Activated CD8-positive, alpha-beta memory T cell treated with anti-CD3 and anti-CD28 coated beads for 1 hour (primary cell): ENCODE results near the gene GCA.

Experiments
- DNase-seq, 2 donors: peaks; one replicate each; pipeline ENCODE4 v3.0.0-alpha.2; 2020; ENCODE audit warnings: low read depth in 1 of 2; ENCODE audit errors: extremely low read depth in 1 of 2

Gene GCA

GRCh38 chr2:162327806-162328205 is 16.1 kb upstream of the GCA start:
- no peak for DNase-seq

GRCh38 chr2:162328424-162329157 is 15.3 kb upstream of the GCA start:
- no peak for DNase-seq

GRCh38 chr2:162330881-162331280 is 13.1 kb upstream of the GCA start:
- DNase-seq = no peak

- DNase-seq = no peak
Observed at GRCh38 chr2:162333968-162334367, 10.0 kb upstream of the GCA start.

DNA sequence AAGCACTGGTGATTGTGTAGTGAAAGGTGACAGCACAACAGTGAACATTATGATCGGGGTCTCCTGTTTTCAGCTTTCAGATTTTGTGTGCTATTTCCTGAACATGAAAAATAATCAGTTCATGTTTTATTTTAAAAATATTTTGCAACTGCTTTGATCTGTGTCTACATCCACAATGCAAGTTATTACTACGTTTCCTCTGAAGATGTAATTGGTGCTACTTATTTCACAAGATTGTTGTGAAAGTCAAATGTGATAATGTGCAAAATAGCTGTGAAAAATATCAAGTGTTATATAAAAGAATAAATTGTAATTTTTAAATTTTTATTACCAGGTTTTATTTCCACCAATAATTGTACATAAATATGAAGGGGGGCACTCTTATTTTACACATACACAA is 6.1 kb upstream of the GCA start:
- no peak for DNase-seq

- DNase-seq = no peak
Observed at GRCh38 chr2:162340822-162341221, 3.1 kb upstream of the GCA start.

DNA sequence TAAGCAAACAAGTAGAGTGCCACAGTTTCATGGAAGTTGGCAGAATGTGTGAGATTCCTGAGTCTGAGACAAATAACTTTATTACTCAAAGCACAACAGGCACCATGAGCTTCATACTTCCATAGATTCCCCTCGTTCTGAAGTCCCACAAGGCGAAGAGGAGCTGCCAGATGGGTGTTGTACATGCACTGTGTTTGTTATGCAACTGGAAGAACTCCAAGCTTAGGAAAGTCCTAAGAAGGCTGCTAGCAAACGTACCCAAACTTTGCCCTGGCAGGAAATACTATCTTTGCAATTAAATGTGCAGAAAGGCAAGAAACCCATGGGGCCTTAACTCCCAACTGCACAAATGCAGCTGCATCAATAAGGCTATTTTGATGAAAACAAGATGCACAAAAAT is 1.6 kb upstream of the GCA start:
- DNase-seq = no peak

DNA sequence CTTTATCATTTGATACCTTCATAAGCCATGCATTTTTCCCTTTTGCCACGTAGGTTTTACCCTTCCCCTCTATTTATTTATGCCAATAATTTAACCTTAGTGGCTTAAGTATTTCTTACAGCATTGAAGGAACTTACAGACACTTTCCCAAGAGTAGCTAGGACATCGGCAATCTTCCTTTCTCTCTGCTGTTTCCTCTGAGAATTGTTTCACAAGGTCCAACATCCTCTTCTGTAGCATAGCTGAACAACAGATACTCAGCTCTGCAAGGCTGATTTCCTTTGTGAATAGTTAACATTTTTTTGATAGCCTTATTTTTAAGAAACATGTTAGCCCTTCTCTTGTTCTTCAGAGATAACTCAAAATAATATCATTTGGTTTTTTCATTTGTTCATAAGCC is 1.1 kb upstream of the GCA start:
- no peak for DNase-seq

DNA sequence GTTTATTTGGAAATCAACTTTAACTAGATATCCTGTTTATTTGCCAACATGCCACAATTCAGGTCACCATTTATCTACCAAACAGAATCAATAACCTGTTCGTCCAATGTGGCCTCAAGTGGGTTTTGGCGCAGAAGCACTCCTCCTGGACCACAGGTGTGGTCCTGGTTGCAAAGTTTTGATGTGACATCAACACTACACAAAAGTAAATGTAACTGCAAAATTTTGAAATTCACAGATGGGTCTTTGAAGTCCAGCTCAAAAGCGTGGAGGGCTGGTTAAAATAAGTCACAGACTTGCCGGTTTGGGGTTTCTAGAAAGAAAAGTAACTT is 474 bp upstream of the GCA start:
- no peak for DNase-seq

GRCh38 chr2:162344617-162344950 is 652 bp downstream of the GCA start:
- DNase-seq = no peak

- no peak for DNase-seq
Observed at GRCh38 chr2:162365392-162365791, 21.5 kb downstream of the GCA start.

DNA sequence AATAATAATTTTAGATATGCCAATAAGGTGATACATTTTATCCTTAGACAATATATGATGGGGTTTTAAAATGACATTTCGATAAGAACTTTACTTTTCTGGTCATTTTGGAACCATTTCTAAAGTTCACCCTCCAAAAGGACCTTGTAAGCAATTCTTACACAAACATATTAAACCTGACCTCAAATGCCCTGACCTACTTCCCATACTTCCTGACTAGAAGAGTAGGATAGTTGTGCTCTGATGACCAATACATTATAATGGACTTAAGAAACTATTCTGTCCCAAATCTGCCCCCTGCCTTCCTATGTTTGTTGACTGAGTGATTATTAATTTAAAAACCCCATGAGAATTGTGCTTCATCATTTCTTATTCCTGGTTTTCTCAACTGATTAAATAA is 24.6 kb downstream of the GCA start:
- DNase-seq = no peak

DNA sequence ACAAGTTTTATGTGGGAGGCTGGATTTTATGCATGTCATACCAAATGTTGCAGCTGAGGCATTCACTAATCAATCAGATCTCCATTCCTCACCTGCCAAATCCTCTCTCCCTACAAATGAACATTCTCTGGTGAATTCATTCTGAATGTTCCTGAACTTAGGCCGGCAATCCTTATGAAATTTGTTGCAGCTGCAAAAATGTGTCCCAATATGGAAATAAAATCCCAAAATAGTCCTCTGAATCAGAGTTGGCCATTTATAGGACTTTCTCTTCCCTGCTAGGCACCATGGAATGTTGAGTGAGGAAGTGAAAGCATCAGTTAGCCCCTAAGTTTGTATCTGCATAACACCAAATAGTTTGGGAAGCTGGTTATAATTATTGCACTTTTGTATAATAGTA is 25.6 kb downstream of the GCA start:
- DNase-seq = no peak

GRCh38 chr2:162370931-162371330 is 27.0 kb downstream of the GCA start:
- no peak for DNase-seq

DNA sequence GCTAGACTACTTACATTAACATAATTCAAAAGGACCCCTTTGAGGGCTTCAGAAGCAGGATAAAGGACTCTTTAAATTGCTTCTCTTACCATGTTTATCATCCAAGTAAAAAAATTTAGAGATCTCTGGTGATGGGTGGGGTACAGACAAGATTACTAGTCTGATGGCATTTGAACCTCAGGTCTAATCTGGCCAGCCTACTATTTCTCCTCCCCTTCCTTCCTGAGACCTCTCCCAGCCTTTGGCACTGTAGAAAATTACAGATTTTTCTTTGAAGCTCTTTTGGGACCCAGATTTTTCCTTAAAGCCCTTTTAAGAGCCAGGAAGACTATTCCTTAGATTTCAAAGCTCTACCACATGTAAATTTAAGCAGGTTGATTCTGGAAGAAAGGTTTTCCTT is 28.9 kb downstream of the GCA start:
- no peak for DNase-seq

DNA sequence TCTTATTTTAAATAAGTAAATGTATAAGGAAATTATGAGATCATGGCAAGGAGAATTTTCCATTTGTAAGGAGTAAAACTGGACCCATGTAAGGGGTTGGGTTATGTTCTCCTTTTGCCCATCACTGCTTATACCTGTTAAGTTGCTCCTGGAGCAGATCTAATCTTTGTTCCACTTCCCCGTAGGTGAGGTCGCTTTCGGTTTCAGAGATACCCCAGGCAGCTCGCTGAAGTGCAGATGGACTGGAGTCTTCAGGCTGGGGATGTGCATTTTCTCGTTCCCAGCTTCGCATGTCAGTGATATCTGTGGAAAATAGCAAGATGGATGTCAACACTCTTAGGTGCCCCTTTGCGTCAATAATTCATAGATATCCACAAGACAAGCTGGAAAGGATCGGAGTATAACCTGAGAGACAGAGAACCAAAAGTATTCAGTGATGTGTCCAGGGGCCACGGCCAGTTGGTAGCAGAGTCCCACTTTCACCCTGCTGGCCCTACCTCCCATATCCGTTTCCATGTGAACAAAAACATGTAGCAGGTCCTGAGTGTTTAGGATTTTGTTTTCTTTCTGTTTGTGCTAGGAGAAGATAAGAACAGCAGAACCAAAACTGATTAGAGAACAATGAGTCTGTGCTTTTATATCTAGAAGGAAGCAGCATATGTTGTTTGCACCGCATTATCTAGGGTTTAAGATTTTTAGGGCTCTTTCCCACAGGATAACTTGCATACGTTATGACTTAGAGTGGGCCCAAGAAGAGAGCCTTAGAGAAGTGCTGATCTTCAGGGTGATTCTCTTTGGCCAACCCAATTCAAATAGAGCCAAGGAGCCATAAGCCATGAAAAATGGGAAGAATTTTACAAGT is 36.0 kb downstream of the GCA start:
- no peak for DNase-seq

DNA sequence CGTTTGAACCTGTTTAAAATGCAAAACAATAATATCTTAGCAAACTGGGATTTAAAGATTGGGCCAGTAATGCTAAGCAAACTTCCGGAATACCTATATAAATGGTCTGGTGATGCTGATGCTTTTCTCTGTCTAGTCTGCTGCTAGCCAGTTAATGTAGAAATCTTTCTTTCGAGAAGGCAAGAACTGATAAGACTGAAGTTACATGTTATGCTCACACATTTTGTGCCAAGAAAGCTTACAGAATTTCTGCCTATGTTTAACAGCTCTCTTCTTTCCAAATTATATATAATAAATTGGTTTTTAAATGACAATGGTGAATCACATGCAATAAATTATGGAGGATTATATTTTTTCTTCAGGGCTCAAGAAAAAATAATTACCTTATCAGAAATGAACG is 37.9 kb downstream of the GCA start:
- no peak for DNase-seq

DNA sequence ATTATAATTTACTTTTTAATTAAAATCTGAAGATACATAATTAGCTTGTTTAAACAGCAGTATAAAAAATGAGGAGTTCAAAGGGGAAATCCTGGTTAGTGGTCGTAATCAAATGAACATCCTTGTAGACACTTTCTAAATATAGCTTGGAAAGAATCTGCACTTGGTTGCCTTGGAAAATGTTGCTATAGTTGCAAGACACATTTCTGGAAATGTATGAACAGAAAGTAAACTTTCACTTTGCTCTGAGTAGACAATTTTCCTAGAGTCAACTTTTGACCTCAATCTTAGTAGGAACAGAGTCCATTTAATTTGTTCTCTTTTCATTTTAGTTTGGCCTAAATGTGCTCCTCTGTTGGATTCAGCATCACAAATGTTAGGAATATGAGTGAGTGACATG is 38.3 kb downstream of the GCA start:
- no peak for DNase-seq

DNA sequence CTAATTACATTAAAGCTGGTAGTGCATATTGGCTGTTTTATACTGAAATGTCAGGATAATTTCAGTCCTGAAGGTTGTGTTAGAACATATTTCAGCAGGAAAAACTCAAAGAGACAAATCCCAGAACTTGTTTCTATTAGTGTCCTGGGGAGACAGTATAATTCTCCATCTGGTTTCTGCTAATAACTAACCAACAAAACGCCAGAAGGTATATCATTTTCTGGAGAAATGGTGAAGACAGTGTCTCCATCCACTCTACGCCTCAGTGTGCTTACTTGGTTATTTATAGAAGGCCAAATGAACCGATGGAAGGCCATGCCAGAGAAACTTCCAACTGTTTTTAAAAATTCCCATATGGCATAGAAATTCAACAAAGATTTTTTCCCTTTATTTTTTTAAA is 41.6 kb downstream of the GCA start:
- no peak for DNase-seq

GRCh38 chr2:162390801-162391200 is 46.9 kb downstream of the GCA start:
- no peak for DNase-seq

DNA sequence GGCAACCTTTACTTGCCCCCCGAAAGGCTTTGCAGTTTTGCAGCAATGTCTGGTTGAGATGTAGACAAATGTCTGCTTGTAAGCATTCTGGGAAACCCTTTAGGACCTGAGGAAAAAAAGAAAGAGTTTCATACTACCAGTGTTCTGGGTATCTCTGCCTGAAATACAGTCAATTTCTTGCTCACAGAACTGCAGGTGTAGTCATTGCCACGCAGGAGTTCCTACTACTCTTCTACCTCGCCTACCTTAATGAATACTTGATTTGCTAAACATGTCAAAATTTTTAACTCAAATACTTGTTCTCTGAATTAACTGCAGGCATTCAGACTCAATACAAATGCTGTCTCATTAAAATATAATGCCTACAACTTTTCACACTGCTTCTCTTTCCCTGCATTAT is 56.4 kb downstream of the GCA start:
- DNase-seq = no peak

DNA sequence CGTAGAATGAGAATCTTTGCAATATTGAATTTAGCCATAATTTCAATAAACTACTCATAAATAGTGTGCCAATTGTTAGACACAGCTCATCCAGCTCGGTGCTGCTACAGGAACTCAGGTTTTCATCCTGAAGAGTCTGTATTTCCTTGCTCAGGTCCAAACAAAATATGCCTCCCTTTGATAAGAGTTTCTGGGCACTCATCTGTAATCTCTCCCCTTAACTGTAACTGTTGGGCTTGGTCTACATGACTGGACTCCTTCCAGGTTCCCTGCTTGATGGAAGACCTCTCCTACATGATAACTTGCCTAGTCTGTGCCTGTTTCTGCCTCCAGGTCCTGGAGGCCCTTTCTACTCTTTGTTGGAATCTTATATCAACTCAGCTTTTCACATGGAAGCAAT is 57.9 kb downstream of the GCA start:
- no peak for DNase-seq

DNA sequence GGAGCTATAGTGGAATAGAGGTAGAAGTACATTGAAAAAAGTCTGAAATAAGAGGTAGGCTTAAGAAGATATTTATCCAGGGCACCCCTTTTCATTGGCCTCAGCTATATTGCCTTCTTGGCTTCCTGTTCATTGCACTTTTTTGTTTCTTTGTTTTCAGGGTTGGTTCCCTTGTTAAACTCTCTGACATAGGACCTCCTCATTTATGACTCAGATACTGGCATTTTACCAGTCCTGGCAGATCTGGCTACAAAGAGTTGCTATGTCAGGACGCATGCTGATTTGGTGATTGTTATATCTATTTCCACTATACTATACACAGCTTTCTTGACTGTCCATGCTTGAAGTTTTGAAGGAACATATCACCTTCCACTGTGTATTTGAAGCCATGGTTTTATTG is 60.0 kb downstream of the GCA start:
- no peak for DNase-seq
